SKM-1 treated with dmso at 0.1 percent for 144 hours (cell line): Measurements from ENCODE around the gene IL2RA.
"Not testable (repeated sequence)": the region's sequence is repeated elsewhere in the genome, so short reads cannot be mapped to it uniquely, and the experiment has no call there.

Experiments used
- DNase-seq: peaks from one replicate; lab custom pipeline; 2025; ENCODE audit not compliant: unreplicated experiment; lab: John Stamatoyannopoulos, UW

Gene IL2RA

GRCh38 chr10:6083523-6084475, 21.6 kb upstream of the IL2RA start:
- no peak for DNase-seq

- DNase-seq, result no peak
These were observed 20.6 kb upstream of the IL2RA start for GRCh38 chr10:6082496-6083395.

- no peak for DNase-seq
These were observed 18.3 kb upstream of the IL2RA start for GRCh38 chr10:6080417-6080973.

- DNase-seq, result no peak
These were observed 16.9 kb upstream of the IL2RA start for GRCh38 chr10:6079044-6079443.

- DNase-seq, result no peak
These were observed 15.0 kb upstream of the IL2RA start for GRCh38 chr10:6077071-6077675.

- no peak for DNase-seq
These were observed 12.5 kb upstream of the IL2RA start for GRCh38 chr10:6074489-6075301.

GRCh38 chr10:6072215-6072934, 10.2 kb upstream of the IL2RA start:
- no peak for DNase-seq

- no peak for DNase-seq
These were observed 9.3 kb upstream of the IL2RA start for GRCh38 chr10:6071181-6072175.

- no peak for DNase-seq
These were observed 8.5 kb upstream of the IL2RA start for GRCh38 chr10:6070660-6071059.

GRCh38 chr10:6069081-6069931, 7.1 kb upstream of the IL2RA start:
- DNase-seq, result no peak

- peak; percentile 60 for DNase-seq
These were observed 6.3 kb upstream of the IL2RA start for GRCh38 chr10:6068422-6068821.

GRCh38 chr10:6068006-6068405, 5.8 kb upstream of the IL2RA start:
- no peak for DNase-seq

- DNase-seq, result no peak
These were observed 5.3 kb upstream of the IL2RA start for GRCh38 chr10:6067457-6067856.

- peak; percentile 44 for DNase-seq
These were observed 3.7 kb upstream of the IL2RA start for GRCh38 chr10:6065835-6066234.

GRCh38 chr10:6065406-6065805, 3.2 kb upstream of the IL2RA start:
- DNase-seq, result no peak

- DNase-seq, result not testable (repeated sequence)
These were observed 2.6 kb upstream of the IL2RA start for GRCh38 chr10:6064726-6065125.

- DNase-seq, result no peak
These were observed 2.0 kb upstream of the IL2RA start for GRCh38 chr10:6064119-6064518.
